Gastroesophageal sphincter (tissue), 4 donors: Measurements from ENCODE around the gene SLC4A8. TPM values are rescaled to one million over a fixed set of nuclear protein-coding genes. Genes with fewer than 3 reads are reported as not detected.

Experiments used
- ATAC-seq: fragments of 150-250 bp; one replicate; pipeline ENCODE4 v1.9.1; 2016; ENCODE audit warnings: mild to moderate bottlenecking, moderate library complexity
- H3K27ac ChIP-seq, 4 donors: fragments of 200-600 bp; sonication (generic) in 3 of 4; 1 replicate in 3 of 4; 2 replicates in 1 of 4; pipeline ENCODE4 v1.5.1; 2016 to 2019
- H3K27me3 ChIP-seq: fragments of 200-600 bp; sonication (generic); one replicate; pipeline ENCODE4 v1.5.1; 2019
- H3K36me3 ChIP-seq, 2 donors: fragments of 200-600 bp; sonication (generic); one replicate each; pipeline ENCODE4 v1.5.1; 2019; ENCODE audit warnings: control low read depth in 1 of 2
- H3K4me1 ChIP-seq, 3 donors: fragments of 200-600 bp; sonication (generic); 1 replicate in 2 of 3; 2 replicates in 1 of 3; pipeline ENCODE4 v1.5.1; 2016 to 2019; ENCODE audit warnings: control low read depth in 2 of 3
- H3K4me3 ChIP-seq, 2 donors: fragments of 200-600 bp; sonication (generic); one replicate each; pipeline ENCODE4 v1.5.1; 2019; ENCODE audit warnings: mild to moderate bottlenecking in 1 of 2, moderate library complexity in 1 of 2
- H3K9me3 ChIP-seq, 3 donors: fragments of 200-600 bp; sonication (generic); one replicate each; pipeline ENCODE4 v1.5.1; 2017 to 2019; ENCODE audit warnings: control low read depth in 2 of 3
- CTCF ChIP-seq, 4 experiments: fragments of 200-600 bp in 2 of 4; fragments of 450-650 bp in 2 of 4; sonication (generic) in 1 of 4; IDR thresholded peaks; one replicate each; pipeline ENCODE4 v1.5.1; 2017 to 2019; ENCODE audit warnings: antibody characterized with exemption in 4 of 4, mild to moderate bottlenecking in 2 of 4, moderate library complexity in 2 of 4
- EP300 ChIP-seq: sonication (generic); formaldehyde crosslinking; IDR thresholded peaks from one replicate; pipeline ENCODE4 v1.6.1; 2017; ENCODE audit warnings: antibody characterized with exemption, mild to moderate bottlenecking
- POLR2A ChIP-seq, 2 donors: fragments of 450-650 bp; IDR thresholded peaks; one replicate each; pipeline ENCODE4 v1.6.1; 2017; ENCODE audit warnings: antibody characterized with exemption in 2 of 2, mild to moderate bottlenecking in 2 of 2, moderate library complexity in 1 of 2
- POLR2AphosphoS5 ChIP-seq: sonication (generic); formaldehyde crosslinking; IDR thresholded peaks from one replicate; pipeline ENCODE4 v1.6.1; 2017; ENCODE audit warnings: antibody characterized with exemption
- WGBS, 2 donors: methylation state at CpG; one replicate each; pipeline ENCODE4 v1.1.5; 2018; ENCODE audit warnings: low coverage in 1 of 2; 5-methylcytosine and 5-hydroxymethylcytosine counted together
- total RNA-seq, 4 donors: library from RNA; depleted of rRNA; stranded (reverse); fragments of >200 nt; gene quantifications; one replicate each; pipeline ENCODE4 v1.1.0, GENCODE V29; 2016

SLC4A8 gene
- total RNA-seq, 4 donors from 2014 or later, result 0.27 to 5.3 (median 0.76) TPM

GRCh38 chr12:51460519-51460918, 35.9 kb downstream of the SLC4A8 start:
- TF ChIP-seq EP300 (no peak), POLR2AphosphoS5 (no peak)
- Histone ChIP-seq H3K9me3 (no peaks in the 10 kb centered on the region), H3K4me1 (no peaks in the 10 kb centered on the region), H3K36me3 (no peaks in the 10 kb centered on the region), H3K27me3 (no peaks in the 10 kb centered on the region), H3K4me3 (no peak overlapping the region), H3K27ac (no peak overlapping the region)
- WGBS, 2 donors, result 80 to 87% methylated on average over 2 of the region's 2 CpGs
- ATAC-seq, result no peak

- 100% methylated on average over 1 of the region's 1 CpG for WGBS, 2 donors
- no peaks in the 10 kb centered on the region for H3K27me3 ChIP-seq
- H3K4me3 ChIP-seq, result no peak overlapping the region
- H3K4me1 ChIP-seq, result no peaks in the 10 kb centered on the region
- no peak for ATAC-seq
- TF ChIP-seq POLR2A (IDR thresholded peaks at IDR 0.05), result no peak
- no peak for TF ChIP-seq CTCF (IDR thresholded peaks at IDR 0.05)
- no peak for TF ChIP-seq EP300
- TF ChIP-seq POLR2AphosphoS5, result no peak
- H3K9me3 ChIP-seq, result no peaks in the 10 kb centered on the region
- H3K27ac ChIP-seq, result no peak overlapping the region
- H3K36me3 ChIP-seq, result no peaks in the 10 kb centered on the region
These were observed 40.9 kb downstream of the SLC4A8 start for GRCh38 chr12:51465491-51465890.

- H3K4me1 ChIP-seq, result no peaks in the 10 kb centered on the region
- H3K36me3 ChIP-seq, result no peaks in the 10 kb centered on the region
- ATAC-seq, result no peak
- 80 to 88% methylated on average over 1 of the region's 1 CpG for WGBS, 2 donors
- H3K27ac ChIP-seq, result no peak overlapping the region
- H3K4me3 ChIP-seq, result no peak overlapping the region
- no peaks in the 10 kb centered on the region for H3K9me3 ChIP-seq
- TF ChIP-seq POLR2AphosphoS5 (no peak), POLR2A (IDR thresholded peaks at IDR 0.05) (no peak), CTCF (IDR thresholded peaks at IDR 0.05) (no peak), EP300 (no peak)
- no peaks in the 10 kb centered on the region for H3K27me3 ChIP-seq
These were observed 45.5 kb downstream of the SLC4A8 start for GRCh38 chr12:51470116-51470515.

- Histone ChIP-seq H3K27ac (no peak overlapping the region), H3K4me3 (no peak overlapping the region), H3K4me1 (no peaks in the 10 kb centered on the region), H3K36me3 (no peaks in the 10 kb centered on the region), H3K9me3 (no peaks in the 10 kb centered on the region), H3K27me3 (no peaks in the 10 kb centered on the region)
- WGBS, 2 donors, result 66 to 67% methylated on average over 6 to 7 of the region's 7 CpGs
- no peak for ATAC-seq
- no peak for TF ChIP-seq CTCF (IDR thresholded peaks at IDR 0.05)
- TF ChIP-seq POLR2A (IDR thresholded peaks at IDR 0.05), result no peak
- no peak for TF ChIP-seq POLR2AphosphoS5
- TF ChIP-seq EP300, result no peak
These were observed 46.7 kb downstream of the SLC4A8 start for GRCh38 chr12:51471111-51471864.

GRCh38 chr12:51472984-51473383, 48.4 kb downstream of the SLC4A8 start:
- Histone ChIP-seq H3K4me1 (no peaks in the 10 kb centered on the region), H3K9me3 (no peaks in the 10 kb centered on the region), H3K36me3 (no peaks in the 10 kb centered on the region), H3K27me3 (no peaks in the 10 kb centered on the region), H3K4me3 (no peak overlapping the region), H3K27ac (no peak overlapping the region)
- TF ChIP-seq POLR2AphosphoS5, result no peak
- ATAC-seq, result no peak
- 86 to 100% methylated on average over 2 of the region's 2 CpGs for WGBS, 2 donors

- no peak for ATAC-seq
- no peaks in the 10 kb centered on the region for H3K36me3 ChIP-seq
- TF ChIP-seq POLR2A (IDR thresholded peaks at IDR 0.05) (no peak), POLR2AphosphoS5 (no peak), EP300 (no peak), CTCF (IDR thresholded peaks at IDR 0.05) (no peak)
- no peaks in the 10 kb centered on the region for H3K4me1 ChIP-seq
- H3K27me3 ChIP-seq, result no peaks in the 10 kb centered on the region
- H3K9me3 ChIP-seq, result no peaks in the 10 kb centered on the region
- 95% methylated on average over 2 of the region's 2 CpGs; no CpG with 5 or more reads in 1 of the 2 donors for WGBS, 2 donors
- H3K27ac ChIP-seq, result no peak overlapping the region
- H3K4me3 ChIP-seq, result no peak overlapping the region
These were observed 49.3 kb downstream of the SLC4A8 start for GRCh38 chr12:51473947-51474346.
